PC-9 (cell line): ENCODE data around the gene CDH22.

ENCODE experiments used
- CTCF ChIP-seq: fragments of 200-600 bp; sonication (generic); conservative IDR thresholded peaks from 2 replicates; pipeline ENCODE4 v1.6.1; 2017; ENCODE audit warnings: mixed run types, antibody characterized with exemption, mild to moderate bottlenecking, moderate library complexity
- EZH2 ChIP-seq: fragments of 200-600 bp; sonication (generic); IDR thresholded peaks from 2 replicates; pipeline ENCODE4 v1.8.0; 2017; ENCODE audit warnings: antibody characterized with exemption, low read depth

- no peak for TF ChIP-seq CTCF
- TF ChIP-seq EZH2, result no peak
These were observed 136.4 kb downstream of the CDH22 start for GRCh38 chr20:46171909-46172308.
